ENCODE data around the gene TFCP2L1.

DNA sequence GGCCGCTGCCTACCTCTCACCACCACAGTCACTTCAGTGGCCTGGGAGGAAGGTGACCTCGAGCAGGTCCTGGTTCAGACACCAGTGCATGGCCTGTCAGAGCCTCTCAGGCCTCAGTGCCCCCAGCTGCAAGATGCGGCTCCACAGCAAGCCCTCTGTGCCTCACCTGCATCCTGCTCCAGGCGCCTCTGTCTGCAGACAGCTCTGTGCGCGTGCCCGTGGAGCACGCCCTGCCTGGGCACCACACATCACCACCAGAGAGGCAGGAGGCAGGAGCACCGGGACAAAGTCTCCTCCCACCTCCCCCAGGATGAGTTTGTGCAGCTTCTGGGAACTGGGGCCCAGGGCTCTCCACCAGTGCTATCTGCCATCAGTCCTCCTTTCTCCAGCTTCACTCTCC is 98.7 kb downstream of the TFCP2L1 start:
- TF ChIP-seq, protein P1, sequence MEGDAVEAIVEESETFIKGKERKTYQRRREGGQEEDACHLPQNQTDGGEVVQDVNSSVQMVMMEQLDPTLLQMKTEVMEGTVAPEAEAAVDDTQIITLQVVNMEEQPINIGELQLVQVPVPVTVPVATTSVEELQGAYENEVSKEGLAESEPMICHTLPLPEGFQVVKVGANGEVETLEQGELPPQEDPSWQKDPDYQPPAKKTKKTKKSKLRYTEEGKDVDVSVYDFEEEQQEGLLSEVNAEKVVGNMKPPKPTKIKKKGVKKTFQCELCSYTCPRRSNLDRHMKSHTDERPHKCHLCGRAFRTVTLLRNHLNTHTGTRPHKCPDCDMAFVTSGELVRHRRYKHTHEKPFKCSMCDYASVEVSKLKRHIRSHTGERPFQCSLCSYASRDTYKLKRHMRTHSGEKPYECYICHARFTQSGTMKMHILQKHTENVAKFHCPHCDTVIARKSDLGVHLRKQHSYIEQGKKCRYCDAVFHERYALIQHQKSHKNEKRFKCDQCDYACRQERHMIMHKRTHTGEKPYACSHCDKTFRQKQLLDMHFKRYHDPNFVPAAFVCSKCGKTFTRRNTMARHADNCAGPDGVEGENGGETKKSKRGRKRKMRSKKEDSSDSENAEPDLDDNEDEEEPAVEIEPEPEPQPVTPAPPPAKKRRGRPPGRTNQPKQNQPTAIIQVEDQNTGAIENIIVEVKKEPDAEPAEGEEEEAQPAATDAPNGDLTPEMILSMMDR (conservative IDR thresholded peaks at IDR 0.05; ENCODE audit: low read depth, low read length): no peak
- TF ChIP-seq EZH2 (IDR thresholded peaks at IDR 0.05; ENCODE audit: low read length, unreplicated experiment): no peak
